Measurements from ENCODE around the gene CDH2.

The CDH2 gene

GRCh38 chr18:28126768-28127167 lies 50.2 kb downstream of the CDH2 start:
- DNase-seq = no peak

GRCh38 chr18:28125051-28125450 lies 51.9 kb downstream of the CDH2 start:
- no peak for DNase-seq

- DNase-seq = no peak
These were observed 52.5 kb downstream of the CDH2 start for GRCh38 chr18:28124131-28125029.

GRCh38 chr18:28123401-28124030 lies 53.4 kb downstream of the CDH2 start:
- DNase-seq = no peak

- no peak for DNase-seq
These were observed 56.0 kb downstream of the CDH2 start for GRCh38 chr18:28120828-28121515.

- no peak for DNase-seq
These were observed 60.5 kb downstream of the CDH2 start for GRCh38 chr18:28116461-28116860.

- DNase-seq = no peak
These were observed 61.8 kb downstream of the CDH2 start for GRCh38 chr18:28115149-28115550.

GRCh38 chr18:28114472-28114871 lies 62.5 kb downstream of the CDH2 start:
- DNase-seq = no peak

GRCh38 chr18:28113271-28114029 lies 63.5 kb downstream of the CDH2 start:
- DNase-seq = no peak

- DNase-seq = no peak
These were observed 64.9 kb downstream of the CDH2 start for GRCh38 chr18:28112056-28112470.

GRCh38 chr18:28110924-28111323 lies 66.0 kb downstream of the CDH2 start:
- DNase-seq = no peak

- no peak for DNase-seq
These were observed 67.0 kb downstream of the CDH2 start for GRCh38 chr18:28109781-28110560.

- peak in 1 of 2 experiments; percentile 5 for DNase-seq
These were observed 68.1 kb downstream of the CDH2 start for GRCh38 chr18:28108814-28109213.

- DNase-seq = no peak
These were observed 68.7 kb downstream of the CDH2 start for GRCh38 chr18:28108254-28108653.

GRCh38 chr18:28099237-28099636 lies 77.7 kb downstream of the CDH2 start:
- no peak for DNase-seq

GRCh38 chr18:28095631-28096030 lies 81.3 kb downstream of the CDH2 start:
- no peak for DNase-seq

GRCh38 chr18:28095041-28095440 lies 81.9 kb downstream of the CDH2 start:
- DNase-seq = no peak

GRCh38 chr18:28091197-28091596 lies 85.7 kb downstream of the CDH2 start:
- DNase-seq = no peak

GRCh38 chr18:28088477-28088876 lies 88.5 kb downstream of the CDH2 start:
- DNase-seq = no peak

- DNase-seq = no peak
These were observed 90.0 kb downstream of the CDH2 start for GRCh38 chr18:28086670-28087552.

- no peak for DNase-seq
These were observed 95.4 kb downstream of the CDH2 start for GRCh38 chr18:28081516-28081915.
